HCT116 (cell line): Measurements from ENCODE around the gene MED9. TPM values are rescaled to one million over a fixed set of nuclear protein-coding genes. Genes with fewer than 3 reads are reported as not detected.

Source experiments
- ATAC-seq: fragments of 200-7000 bp; cut with Tn5 transposase; 2 replicates; pipeline ENCODE4 v1.9.1; 2020; ENCODE audit warnings: mild to moderate bottlenecking, moderate library complexity
- BruUV-seq: library from RNA; stranded (reverse); fragments of 400-500 nt; replicated peaks from 2 replicates; lab custom pipeline; 2021; lab: Mats Ljungman, UMichigan
- CTCF ChIA-PET: fragments of 300-600 bp; sonication (Branson Sonifier 250); formaldehyde crosslinking; loops from one replicate; lab custom pipeline; 2021; ENCODE audit warnings: antibody characterized with exemption; lab: Charles Lee
- POLR2A ChIA-PET: fragments of 300-600, 350-600 bp; sonication (Branson Sonifier 250); formaldehyde crosslinking; loops from one replicate; lab custom pipeline; 2021; ENCODE audit warnings: antibody characterized with exemption; lab: Charles Lee
- RAD21 ChIA-PET, 2 experiments: fragments of 300-600 bp; sonication (Branson Sonifier 250); formaldehyde crosslinking; loops; one replicate each; lab custom pipeline; 2023; ENCODE audit warnings: low total read pairs in 2 of 2; ENCODE audit not compliant: uncharacterized antibody in 2 of 2, unreplicated experiment in 2 of 2, low non-redundant PET in 1 of 2; lab: Charles Lee
- DNase-seq: peaks from one replicate; pipeline ENCODE4 v3.0.0-alpha.2; 2010; ENCODE audit warnings: low read depth, low spot score
- H2AFZ ChIP-seq: fragments of 200-600 bp; shearing (Covaris generic), sonication (generic); 2 replicates; pipeline ENCODE4 v1.6.1; 2017; ENCODE audit warnings: low read depth, mixed run types, mixed read lengths, antibody characterized with exemption, low read length; ENCODE audit not compliant: poor library complexity, severe bottlenecking
- H3K27ac ChIP-seq: 2 replicates; pipeline ENCODE4 v1.5.1; 2012; ENCODE audit warnings: low read depth, low read length
- H3K27me3 ChIP-seq: fragments of 200-600 bp; sonication (generic); 2 replicates; pipeline ENCODE4 v1.6.1; 2016; ENCODE audit warnings: mixed run types, low read length, mixed read lengths; ENCODE audit not compliant: insufficient read depth
- H3K36me3 ChIP-seq, 2 experiments: fragments of 200-500 bp in 1 of 2; fragments of 200-600 bp in 1 of 2; sonication (Bioruptor generic) in 1 of 2; sonication (generic) in 1 of 2; 2 replicates each; pipeline versions ENCODE4 v1.5.1 to v1.6.1; 2014 to 2016; ENCODE audit warnings: low read length in 2 of 2, inconsistent platforms in 1 of 2, mixed read lengths in 1 of 2, mixed run types in 1 of 2; ENCODE audit not compliant: insufficient read depth in 2 of 2, control insufficient read depth in 1 of 2
- H3K4me1 ChIP-seq, 2 experiments: fragments of 200-600 bp in 1 of 2; sonication (generic) in 1 of 2; 2 replicates each; pipeline versions ENCODE4 v1.5.1 to v1.6.1; 2012 to 2017; ENCODE audit warnings: low read length in 2 of 2, inconsistent platforms in 1 of 2, mild to moderate bottlenecking in 1 of 2, mixed read lengths in 1 of 2, mixed run types in 1 of 2, moderate library complexity in 1 of 2; ENCODE audit not compliant: insufficient read depth in 2 of 2, control insufficient read depth in 1 of 2
- H3K4me2 ChIP-seq: fragments of 200-600 bp; sonication (generic); 2 replicates; pipeline ENCODE4 v1.6.1; 2017; ENCODE audit warnings: mixed run types, low read length, mixed read lengths
- H3K4me3 ChIP-seq, 2 experiments: fragments of 200-600 bp in 1 of 2; sonication (generic) in 1 of 2; replicated peaks in 1 of 2; 2 replicates each; pipeline ENCODE4 v1.5.1; 2011 to 2016; ENCODE audit warnings: low read length in 2 of 2, control low read depth in 1 of 2, low read depth in 1 of 2, mild to moderate bottlenecking in 1 of 2, mixed read lengths in 1 of 2, mixed run types in 1 of 2
- H3K79me2 ChIP-seq: fragments of 200-600 bp; sonication (generic); 2 replicates; pipeline ENCODE4 v1.6.1; 2017; ENCODE audit warnings: mild to moderate bottlenecking, mixed run types, low read length, moderate library complexity, mixed read lengths; ENCODE audit not compliant: insufficient read depth
- H3K9ac ChIP-seq: fragments of 200-600 bp; sonication (generic); 2 replicates; pipeline ENCODE4 v1.6.1; 2016; ENCODE audit warnings: low read length, mixed read lengths
- H3K9me2 ChIP-seq: fragments of 200-600 bp; sonication (generic), shearing (Covaris generic); 2 replicates; pipeline ENCODE4 v1.6.1; 2017; ENCODE audit warnings: mixed run types, mild to moderate bottlenecking, moderate library complexity; ENCODE audit not compliant: insufficient read depth
- H3K9me3 ChIP-seq, 2 experiments: fragments of 200-500 bp in 1 of 2; fragments of 200-600 bp in 1 of 2; sonication (Bioruptor generic) in 1 of 2; sonication (generic) in 1 of 2; 2 replicates each; pipeline ENCODE4 v1.6.1; 2014 to 2017; ENCODE audit warnings: low read length in 2 of 2, mixed read lengths in 2 of 2, inconsistent platforms in 1 of 2, low read depth in 1 of 2, mild to moderate bottlenecking in 1 of 2, mixed run types in 1 of 2, moderate library complexity in 1 of 2; ENCODE audit not compliant: control insufficient read depth in 1 of 2, insufficient read depth in 1 of 2
- H4K20me1 ChIP-seq: fragments of 200-600 bp; sonication (generic), shearing (Covaris generic); 2 replicates; pipeline ENCODE4 v1.6.1; 2017; ENCODE audit warnings: mixed run types, mild to moderate bottlenecking, moderate library complexity; ENCODE audit not compliant: insufficient read depth
- ATF3 ChIP-seq: IDR thresholded peaks from 2 replicates; pipeline ENCODE4 v1.6.1; 2012
- CBX3 ChIP-seq: IDR thresholded peaks from 2 replicates; pipeline ENCODE4 v1.6.1; 2012; ENCODE audit warnings: low read depth
- JUND ChIP-seq: IDR thresholded peaks from 2 replicates; pipeline ENCODE4 v1.6.1; 2012
- POLR2AphosphoS5 ChIP-seq: IDR thresholded peaks from 2 replicates; pipeline ENCODE4 v1.6.1; 2011; ENCODE audit warnings: mild to moderate bottlenecking, low read depth, low read length, moderate library complexity
- RAD21 ChIP-seq: IDR thresholded peaks from 2 replicates; pipeline ENCODE4 v1.6.1; 2012; ENCODE audit warnings: low read depth, mild to moderate bottlenecking
- intact Hi-C: fragments of 100-400 bp; cut with micrococcal nuclease; formaldehyde crosslinking; loops from 2 replicates; pipeline ENCODE4 v1.10.0; 2022
- total RNA-seq: library from RNA; stranded (reverse); gene quantifications from one replicate; pipeline ENCODE4 v1.2.1, GENCODE V29; 2021; ENCODE audit not compliant: unreplicated experiment
- TF ChIP-seq, protein P1 (sequence below), 3 experiments: fragments of 200-600 bp in 1 of 3; sonication (generic) in 1 of 3; IDR thresholded peaks in 2 of 3; conservative IDR thresholded peaks in 1 of 3; 2 replicates each; pipeline ENCODE4 v1.5.1; 2012 to 2017; ENCODE audit warnings: low read depth in 2 of 3, low read length in 2 of 3, antibody characterized with exemption in 1 of 3, borderline replicate concordance in 1 of 3, control low read depth in 1 of 3, mild to moderate bottlenecking in 1 of 3, mixed read lengths in 1 of 3, mixed run types in 1 of 3, moderate library complexity in 1 of 3; ENCODE audit not compliant: insufficient read depth in 1 of 3

MED9 gene
- total RNA-seq, 1 experiment from 2014 or later = 13.9 TPM

DNA sequence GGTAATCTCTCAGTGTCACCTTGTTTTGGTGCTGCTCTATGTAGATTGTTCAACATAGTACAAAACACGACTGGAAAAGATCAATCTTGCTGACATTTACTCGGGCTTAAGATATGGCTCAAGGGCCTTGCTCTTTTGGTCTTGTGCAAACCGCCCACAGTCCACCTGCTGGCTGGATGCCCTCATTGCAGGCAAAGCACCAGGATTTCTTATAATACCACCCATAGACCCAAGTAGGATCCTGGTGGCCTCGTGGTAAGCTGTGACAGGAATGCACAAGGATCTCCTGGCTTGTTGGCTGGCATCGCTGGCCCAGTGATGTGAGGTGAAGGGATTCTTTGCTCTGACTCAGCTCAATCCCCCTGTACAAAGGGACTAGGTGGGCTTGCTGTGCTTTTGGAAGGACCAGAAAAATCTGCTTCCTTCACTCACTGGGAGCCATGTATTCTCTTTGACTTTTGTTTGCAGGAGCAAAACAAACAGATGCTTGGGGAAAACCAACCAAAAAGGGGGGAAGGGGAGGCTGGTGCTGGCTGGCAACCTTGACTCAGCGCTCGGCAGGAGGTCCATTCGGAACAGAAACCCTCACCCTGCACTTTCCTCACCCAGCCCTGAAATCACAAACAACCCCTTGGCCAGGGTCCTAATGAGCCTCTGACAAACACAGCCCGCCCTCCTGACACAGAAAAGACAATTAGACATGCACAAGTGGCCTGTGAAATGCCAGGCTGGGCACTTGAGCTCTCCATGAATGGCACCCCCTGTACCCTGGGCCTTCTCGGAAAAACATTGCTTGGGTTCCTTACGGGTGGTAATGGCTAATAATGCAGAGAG lies 36.6 kb upstream of the MED9 start:
- no peaks in the 10 kb centered on the region for H3K9me3 ChIP-seq
- BruUV-seq = no TSS peak
- peaks cover 4 to 5% of the 10 kb centered on the region in 2 experiments for H3K4me1 ChIP-seq
- no peak overlapping the region for H3K4me3 ChIP-seq
- ChIA-PET RAD21 (no interaction called here), POLR2A (no interaction called here), CTCF (no interaction called here)
- H3K27ac ChIP-seq = no peak overlapping the region
- no peaks in the 10 kb centered on the region for H3K36me3 ChIP-seq
- no peak overlapping the region for H3K4me2 ChIP-seq
- no peaks in the 10 kb centered on the region for H3K9me2 ChIP-seq
- intact Hi-C loops = no loop called here
- TF ChIP-seq, protein P1, sequence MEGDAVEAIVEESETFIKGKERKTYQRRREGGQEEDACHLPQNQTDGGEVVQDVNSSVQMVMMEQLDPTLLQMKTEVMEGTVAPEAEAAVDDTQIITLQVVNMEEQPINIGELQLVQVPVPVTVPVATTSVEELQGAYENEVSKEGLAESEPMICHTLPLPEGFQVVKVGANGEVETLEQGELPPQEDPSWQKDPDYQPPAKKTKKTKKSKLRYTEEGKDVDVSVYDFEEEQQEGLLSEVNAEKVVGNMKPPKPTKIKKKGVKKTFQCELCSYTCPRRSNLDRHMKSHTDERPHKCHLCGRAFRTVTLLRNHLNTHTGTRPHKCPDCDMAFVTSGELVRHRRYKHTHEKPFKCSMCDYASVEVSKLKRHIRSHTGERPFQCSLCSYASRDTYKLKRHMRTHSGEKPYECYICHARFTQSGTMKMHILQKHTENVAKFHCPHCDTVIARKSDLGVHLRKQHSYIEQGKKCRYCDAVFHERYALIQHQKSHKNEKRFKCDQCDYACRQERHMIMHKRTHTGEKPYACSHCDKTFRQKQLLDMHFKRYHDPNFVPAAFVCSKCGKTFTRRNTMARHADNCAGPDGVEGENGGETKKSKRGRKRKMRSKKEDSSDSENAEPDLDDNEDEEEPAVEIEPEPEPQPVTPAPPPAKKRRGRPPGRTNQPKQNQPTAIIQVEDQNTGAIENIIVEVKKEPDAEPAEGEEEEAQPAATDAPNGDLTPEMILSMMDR (IDR thresholded peaks at IDR 0.05 in 2 of 3, conservative IDR thresholded peaks at IDR 0.05 in 1 of 3; ENCODE audit: borderline replicate concordance in 1 of 3, insufficient read depth in 1 of 3, low read depth in 2 of 3, low read length in 2 of 3) = peak; percentile 42 to 80 (median 75); a peak in 5 of 6 replicates
- TF ChIP-seq RAD21 (peak; percentile 27; the same call in 1 of the 2 replicates), ATF3 (no peak), CBX3 (peak; percentile 51; the same call in 1 of the 2 replicates), JUND (no peak), POLR2AphosphoS5 (no peak)
- H2AFZ ChIP-seq = peak overlapping the region; percentile 12
- H3K79me2 ChIP-seq = no peaks in the 10 kb centered on the region
- ATAC-seq (peak; percentile 87), DNase-seq (peak; percentile 61)
- H3K9ac ChIP-seq = no peak overlapping the region
- H3K27me3 ChIP-seq = no peaks in the 10 kb centered on the region
- H4K20me1 ChIP-seq = no peaks in the 10 kb centered on the region
